K562 (cell line): ENCODE measurements around the gene DENND1A.

ENCODE experiments used
- POLR2A ChIP-seq: fragments of 450-650 bp; conservative IDR thresholded peaks from 2 replicates; pipeline ENCODE4 v1.6.1; 2016
- POLR2AphosphoS5 ChIP-seq: IDR thresholded peaks from 2 replicates; pipeline ENCODE4 v1.6.1; 2011; ENCODE audit warnings: mild to moderate bottlenecking, low read depth, low read length, moderate library complexity; ENCODE audit not compliant: control insufficient read depth, insufficient read depth
- TAF1 ChIP-seq: IDR thresholded peaks from 2 replicates; pipeline ENCODE4 v1.6.1; 2011; ENCODE audit warnings: mild to moderate bottlenecking, low read length, moderate library complexity; ENCODE audit not compliant: insufficient read depth, control insufficient read depth, severe bottlenecking; ENCODE audit errors: extremely low read depth
- TF ChIP-seq, protein P1 (sequence below): fragments of 150-350 bp; conservative IDR thresholded peaks from 2 replicates; pipeline ENCODE4 v1.6.1; 2014; ENCODE audit warnings: low read length
- TF ChIP-seq, protein P2 (sequence below), 3 experiments: IDR thresholded peaks in 2 of 3; conservative IDR thresholded peaks in 1 of 3; 2 replicates each; pipeline ENCODE4 v1.5.1; 2011 to 2012; ENCODE audit warnings: low read length in 3 of 3, mild to moderate bottlenecking in 3 of 3, control low read depth in 2 of 3, improper control_type of control experiment in 1 of 3, inconsistent platforms in 1 of 3, low read depth in 1 of 3, mixed read lengths in 1 of 3, moderate library complexity in 1 of 3; ENCODE audit not compliant: insufficient read depth in 2 of 3

DNA sequence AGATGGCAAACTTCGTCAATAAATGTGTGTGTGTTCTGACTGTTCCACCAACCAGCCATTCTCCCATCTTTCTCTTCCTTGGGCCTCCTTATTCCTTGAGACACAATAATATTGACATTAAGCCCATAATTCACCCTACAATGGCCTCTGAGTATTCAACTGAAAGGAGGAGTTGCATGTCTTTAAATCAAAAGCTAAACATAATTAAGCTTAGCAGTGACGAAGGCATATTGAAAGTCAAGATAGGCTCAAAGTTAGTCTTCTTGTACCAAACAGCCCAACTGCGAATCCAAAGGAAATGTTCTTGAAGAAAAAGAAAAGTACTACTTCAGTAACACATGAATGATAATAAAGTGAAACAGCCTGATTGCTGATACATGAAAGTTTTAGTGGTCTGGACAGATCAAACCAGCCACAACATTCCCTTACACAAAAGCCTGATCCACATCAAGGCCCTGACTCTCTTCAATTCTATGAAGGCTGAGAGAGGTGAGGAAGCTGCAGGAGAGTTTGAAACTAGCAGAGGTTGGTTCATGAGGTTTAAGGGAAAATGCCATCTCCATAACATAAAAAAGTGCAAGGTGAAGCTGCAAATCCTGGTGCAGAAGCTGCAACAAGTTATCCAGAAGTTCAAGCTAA, 81.4 kb downstream of the DENND1A start:
- TF ChIP-seq POLR2AphosphoS5 = no peak
- no peak for TF ChIP-seq POLR2A
- TF ChIP-seq TAF1 = no peak
- TF ChIP-seq, protein P1, sequence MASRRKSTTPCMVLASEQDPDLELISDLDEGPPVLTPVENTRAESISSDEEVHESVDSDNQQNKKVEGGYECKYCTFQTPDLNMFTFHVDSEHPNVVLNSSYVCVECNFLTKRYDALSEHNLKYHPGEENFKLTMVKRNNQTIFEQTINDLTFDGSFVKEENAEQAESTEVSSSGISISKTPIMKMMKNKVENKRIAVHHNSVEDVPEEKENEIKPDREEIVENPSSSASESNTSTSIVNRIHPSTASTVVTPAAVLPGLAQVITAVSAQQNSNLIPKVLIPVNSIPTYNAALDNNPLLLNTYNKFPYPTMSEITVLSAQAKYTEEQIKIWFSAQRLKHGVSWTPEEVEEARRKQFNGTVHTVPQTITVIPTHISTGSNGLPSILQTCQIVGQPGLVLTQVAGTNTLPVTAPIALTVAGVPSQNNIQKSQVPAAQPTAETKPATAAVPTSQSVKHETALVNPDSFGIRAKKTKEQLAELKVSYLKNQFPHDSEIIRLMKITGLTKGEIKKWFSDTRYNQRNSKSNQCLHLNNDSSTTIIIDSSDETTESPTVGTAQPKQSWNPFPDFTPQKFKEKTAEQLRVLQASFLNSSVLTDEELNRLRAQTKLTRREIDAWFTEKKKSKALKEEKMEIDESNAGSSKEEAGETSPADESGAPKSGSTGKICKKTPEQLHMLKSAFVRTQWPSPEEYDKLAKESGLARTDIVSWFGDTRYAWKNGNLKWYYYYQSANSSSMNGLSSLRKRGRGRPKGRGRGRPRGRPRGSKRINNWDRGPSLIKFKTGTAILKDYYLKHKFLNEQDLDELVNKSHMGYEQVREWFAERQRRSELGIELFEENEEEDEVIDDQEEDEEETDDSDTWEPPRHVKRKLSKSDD = no peak
- TF ChIP-seq, protein P2, sequence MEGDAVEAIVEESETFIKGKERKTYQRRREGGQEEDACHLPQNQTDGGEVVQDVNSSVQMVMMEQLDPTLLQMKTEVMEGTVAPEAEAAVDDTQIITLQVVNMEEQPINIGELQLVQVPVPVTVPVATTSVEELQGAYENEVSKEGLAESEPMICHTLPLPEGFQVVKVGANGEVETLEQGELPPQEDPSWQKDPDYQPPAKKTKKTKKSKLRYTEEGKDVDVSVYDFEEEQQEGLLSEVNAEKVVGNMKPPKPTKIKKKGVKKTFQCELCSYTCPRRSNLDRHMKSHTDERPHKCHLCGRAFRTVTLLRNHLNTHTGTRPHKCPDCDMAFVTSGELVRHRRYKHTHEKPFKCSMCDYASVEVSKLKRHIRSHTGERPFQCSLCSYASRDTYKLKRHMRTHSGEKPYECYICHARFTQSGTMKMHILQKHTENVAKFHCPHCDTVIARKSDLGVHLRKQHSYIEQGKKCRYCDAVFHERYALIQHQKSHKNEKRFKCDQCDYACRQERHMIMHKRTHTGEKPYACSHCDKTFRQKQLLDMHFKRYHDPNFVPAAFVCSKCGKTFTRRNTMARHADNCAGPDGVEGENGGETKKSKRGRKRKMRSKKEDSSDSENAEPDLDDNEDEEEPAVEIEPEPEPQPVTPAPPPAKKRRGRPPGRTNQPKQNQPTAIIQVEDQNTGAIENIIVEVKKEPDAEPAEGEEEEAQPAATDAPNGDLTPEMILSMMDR (IDR thresholded peaks at IDR 0.05 in 2 of 3, conservative IDR thresholded peaks at IDR 0.05 in 1 of 3; ENCODE audit: insufficient read depth in 2 of 3, low read depth in 1 of 3, low read length in 3 of 3) = no peak
